ENCODE data around the gene CREB1. TPM values are rescaled to one million over a fixed set of nuclear protein-coding genes. Genes with fewer than 3 reads are reported as not detected.

CREB1 gene
- total and polyA plus RNA-seq, 10 of the 15 experiments (the other 5 are each of a cell fraction or from before 2014, with no cell fraction given) = 13.4 to 76.9 (median 39.5) TPM

GRCh38 chr2:207624185-207625013 is 94.6 kb downstream of the CREB1 start:
- peaks cover 31% of the 10 kb centered on the region for H3K79me2 ChIP-seq (ENCODE audit: control insufficient read depth, insufficient read depth, low read length)
- H3K27me3 ChIP-seq (replicated peaks in 1 of 2; ENCODE audit: control insufficient read depth in 2 of 2, insufficient read depth in 2 of 2, low read length in 1 of 2) = no peaks in the 10 kb centered on the region
- RAD21 ChIA-PET (ENCODE audit: unreplicated experiment) = interaction anchor here (0.6 to 4.2 kb wide), 15 partner anchors 9 to 930 kb away, joined by 3 to 39 read pairs (median 5); partner anchors contain the start of genes CCNYL1 and CREB1
- intact Hi-C loops (cut with micrococcal nuclease; ENCODE audit: unreplicated experiment) = loop anchor here (1.0 to 5.0 kb wide), 8 partner anchors 38 to 691 kb away; partner anchors contain the start of genes CREB1 and PIKFYVE
- CTCF ChIA-PET = interaction anchor here (0.6 to 4.6 kb wide), 15 partner anchors 24 to 644 kb away, joined by 3 to 79 read pairs (median 5); partner anchors contain the start of genes CCNYL1, CREB1 and FZD5
- peak overlapping the region; percentile 96 for H3K27ac ChIP-seq (ENCODE audit: control insufficient read depth, insufficient read depth)
- H4K20me1 ChIP-seq (ENCODE audit: control insufficient read depth, insufficient read depth) = no peaks in the 10 kb centered on the region
- H3K4me1 ChIP-seq (ENCODE audit: control insufficient read depth, insufficient read depth, low read length) = peaks cover 22% of the 10 kb centered on the region
- peak overlapping the region; percentile 71 for H2AFZ ChIP-seq (ENCODE audit: control insufficient read depth, low read depth, low read length)
- under 1% methylated on average over 47 of the region's 47 CpGs for WGBS (ENCODE audit: insufficient coverage, insufficient replicate concordance, low lambda C conversion rate, missing lambda C conversion rate)
- H3K36me3 ChIP-seq (ENCODE audit: control insufficient read depth in 2 of 2, insufficient read depth in 2 of 2, low read length in 1 of 2) = peaks cover 0 to 11% of the 10 kb centered on the region in 2 experiments; a peak in 2 of 4 replicates
- H3K4me3 ChIP-seq = peak overlapping the region; percentile 76
- ATAC-seq = peak; percentile 53
- in situ Hi-C loops (cut with MboI) = loop anchor here (5.0 to 10.0 kb wide), 2 partner anchors 408 to 630 kb away; partner anchors contain the start of gene IDH1
- peak overlapping the region; percentile 97 for H3K9ac ChIP-seq (ENCODE audit: control insufficient read depth, insufficient read depth, low read length)
- H3K9me3 ChIP-seq (replicated peaks; ENCODE audit: control insufficient read depth, insufficient read depth, low read length) = no peaks in the 10 kb centered on the region
- TSS peak; percentile 76 for BruUV-seq (replicated peaks)
- DNase-seq (ENCODE audit: low read depth, low spot score) = no peak
- SMC1A ChIA-PET (ENCODE audit: uncharacterized antibody, unreplicated experiment) = interaction anchor here (0.8 to 4.2 kb wide), 10 partner anchors 85 to 642 kb away, joined by 3 to 23 read pairs (median 4); partner anchors contain the start of genes CCNYL1 and CREB1
- no peak for FAIRE-seq
- POLR2A ChIA-PET = interaction anchor here (0.5 to 4.2 kb wide), 26 partner anchors 10 to 439 kb away, joined by 3 to 32 read pairs (median 4); partner anchors contain the start of genes CCNYL1 and CREB1
- H3K4me2 ChIP-seq (ENCODE audit: control insufficient read depth, insufficient read depth) = peak overlapping the region; percentile 72
- TF ChIP-seq HDAC6 (IDR thresholded peaks at IDR 0.05; ENCODE audit: unreplicated experiment) = peak; percentile 18
- TF ChIP-seq FOXM1 (IDR thresholded peaks at IDR 0.05; ENCODE audit: low read depth, low read length) = peak; percentile 11; the same call in 1 of the 2 replicates
- no peak for TF ChIP-seq RAD21 (IDR thresholded peaks at IDR 0.05; ENCODE audit: insufficient read depth, low read depth, low read length)
- peak; percentile 11; the same call in 1 of the 2 replicates for TF ChIP-seq NBN (IDR thresholded peaks at IDR 0.05)
- TF ChIP-seq ELK1 (IDR thresholded peaks at IDR 0.05; ENCODE audit: low read depth, low read length) = peak; percentile 32; the same call in 1 of the 2 replicates
- no peak for TF ChIP-seq BCL3 (IDR thresholded peaks at IDR 0.05; ENCODE audit: borderline replicate concordance, insufficient read depth, low read depth, low read length, poor library complexity, severe bottlenecking)
- peak; percentile 5; the same call in 1 of the 2 replicates for TF ChIP-seq POLR2A (IDR thresholded peaks at IDR 0.05; ENCODE audit: low read depth, low read length)
- no peak for TF ChIP-seq RFX5 (IDR thresholded peaks at IDR 0.05; ENCODE audit: low read depth, low read length)
- TF ChIP-seq EED (IDR thresholded peaks at IDR 0.05; ENCODE audit: low read depth) = peak; percentile 44; the same call in 1 of the 2 replicates
- 0 out of 2 replicates have a peak, but pooled peaks have one; percentile 4 for TF ChIP-seq ZSCAN29 (IDR thresholded peaks at IDR 0.05)
- TF ChIP-seq MYC (IDR thresholded peaks at IDR 0.05; ENCODE audit: insufficient read depth, insufficient read length, insufficient replicate concordance, low read length, severe bottlenecking) = no peak
- TF ChIP-seq TCF12 (IDR thresholded peaks at IDR 0.05; ENCODE audit: low read depth, low read length) = peak; percentile 73; the same call in 1 of the 2 replicates
- TF ChIP-seq RUNX3 (IDR thresholded peaks at IDR 0.05; ENCODE audit: low read length) = peak; percentile 34
- TF ChIP-seq CREM (IDR thresholded peaks at IDR 0.05; ENCODE audit: low read depth) = 0 out of 2 replicates have a peak, but pooled peaks have one; percentile 5
- 0 out of 2 replicates have a peak, but pooled peaks have one; percentile 22 for TF ChIP-seq CHD1 (IDR thresholded peaks at IDR 0.05; ENCODE audit: low read depth, low read length)
- no peak for TF ChIP-seq FOS (IDR thresholded peaks at IDR 0.05; ENCODE audit: borderline replicate concordance, extremely low read depth, insufficient read length)
- TF ChIP-seq TCF3 (IDR thresholded peaks at IDR 0.05; ENCODE audit: borderline replicate concordance, insufficient read depth, low read depth, low read length) = 0 out of 2 replicates have a peak, but pooled peaks have one; percentile 31
- TF ChIP-seq CBFB (IDR thresholded peaks at IDR 0.05; ENCODE audit: low read depth) = 0 out of 2 replicates have a peak, but pooled peaks have one; percentile 25
- no peak for TF ChIP-seq EP300 (IDR thresholded peaks at IDR 0.05; ENCODE audit: borderline replicate concordance in 1 of 2, control insufficient read depth in 1 of 2, low read depth in 2 of 2, low read length in 2 of 2)
